Measurements from ENCODE around the gene MRM3.
"Not testable (repeated sequence)": the region's sequence is repeated elsewhere in the genome, so short reads cannot be mapped to it uniquely, and the experiment has no call there.

MRM3 gene

DNA sequence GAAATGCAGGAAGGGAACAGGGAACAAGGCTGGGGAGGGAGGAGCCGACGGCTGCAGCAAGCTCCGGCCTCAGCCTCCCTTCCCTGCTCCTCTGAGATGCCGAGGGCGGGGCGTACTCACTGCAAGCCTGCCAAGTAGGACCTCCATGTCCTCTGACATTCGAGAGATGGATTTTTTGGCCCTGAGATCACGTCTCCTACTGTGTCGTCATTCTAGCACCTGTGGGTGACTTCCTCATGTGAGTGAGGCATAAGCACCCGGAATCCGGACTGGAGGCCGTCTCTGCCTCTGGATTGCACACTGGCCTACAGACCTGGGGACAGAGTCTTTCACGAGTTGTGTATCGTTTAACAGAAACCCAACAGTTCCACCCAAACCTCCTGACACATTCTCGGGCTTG lies 14.5 kb downstream of the MRM3 start:
- DNase-seq (ENCODE audit: low read depth): no peak

DNA sequence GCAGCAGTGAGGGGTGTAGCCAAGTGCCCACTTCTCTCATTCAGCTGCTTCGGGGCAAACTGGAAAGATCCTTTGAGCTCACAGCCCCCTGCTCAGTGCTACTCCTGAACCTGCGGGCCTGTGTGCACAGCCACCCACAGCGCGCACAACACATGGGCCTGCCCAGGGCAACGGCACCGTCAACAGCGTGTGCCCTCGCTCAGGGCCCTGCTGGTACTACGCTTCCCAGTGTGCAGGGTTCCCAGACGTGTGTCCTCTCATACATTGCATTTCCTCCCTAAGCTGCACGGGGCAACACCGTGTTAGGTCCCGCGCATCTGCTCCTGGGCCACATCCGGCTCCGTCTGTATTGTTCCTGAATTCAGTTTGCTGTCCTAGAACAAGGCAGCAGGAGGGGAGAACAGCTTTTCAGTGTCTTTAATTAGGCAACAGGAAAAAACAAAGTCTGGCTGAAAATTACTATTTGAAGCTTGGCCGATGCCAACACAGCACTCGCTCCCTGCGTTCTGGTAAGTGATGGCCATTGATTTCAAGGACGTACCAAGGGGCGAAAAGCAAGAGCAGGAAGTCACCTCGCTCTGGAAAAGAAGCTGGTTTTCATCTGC lies 15.2 kb downstream of the MRM3 start:
- DNase-seq (ENCODE audit: low read depth): no peak

DNA sequence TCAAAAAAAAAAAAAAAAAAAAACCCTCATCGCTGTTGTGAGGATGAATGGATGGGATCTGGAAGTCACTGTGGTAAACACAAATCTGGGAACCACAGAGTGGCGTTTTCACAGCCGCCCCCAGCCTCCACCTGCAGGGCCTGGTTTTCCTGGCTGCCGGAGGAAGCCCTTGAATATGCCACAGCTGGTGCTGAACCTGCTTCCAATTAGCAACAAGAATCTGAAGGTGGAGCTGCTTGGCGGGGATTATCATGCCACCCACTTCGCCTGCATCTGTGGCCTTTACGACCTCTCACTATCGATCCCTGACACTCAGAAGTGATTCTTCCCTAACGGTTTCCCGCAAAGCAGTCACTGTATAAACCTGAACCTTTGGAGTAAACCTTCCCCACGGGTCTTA lies 16.1 kb downstream of the MRM3 start:
- DNase-seq (ENCODE audit: low read depth): no peak

DNA sequence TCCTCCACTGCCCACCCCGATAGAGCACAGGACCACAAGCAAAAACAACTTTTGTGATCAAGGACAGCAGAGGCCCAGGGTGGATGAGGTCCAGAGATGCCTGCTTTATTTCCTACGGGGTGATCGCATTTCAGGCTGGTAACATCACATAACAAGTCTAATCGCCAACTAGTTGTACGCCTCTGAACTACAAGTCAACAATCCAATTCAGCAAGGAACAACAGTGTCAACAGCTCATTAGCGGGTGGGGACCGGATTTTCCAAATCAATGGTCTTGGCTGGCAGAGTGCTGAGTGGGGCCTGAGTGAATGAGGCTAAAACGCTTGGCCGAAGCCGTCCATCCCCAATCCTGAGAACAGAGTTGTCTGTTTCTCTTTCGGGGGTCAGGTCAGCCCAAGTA lies 17.1 kb downstream of the MRM3 start:
- DNase-seq (ENCODE audit: low read depth): no peak

DNA sequence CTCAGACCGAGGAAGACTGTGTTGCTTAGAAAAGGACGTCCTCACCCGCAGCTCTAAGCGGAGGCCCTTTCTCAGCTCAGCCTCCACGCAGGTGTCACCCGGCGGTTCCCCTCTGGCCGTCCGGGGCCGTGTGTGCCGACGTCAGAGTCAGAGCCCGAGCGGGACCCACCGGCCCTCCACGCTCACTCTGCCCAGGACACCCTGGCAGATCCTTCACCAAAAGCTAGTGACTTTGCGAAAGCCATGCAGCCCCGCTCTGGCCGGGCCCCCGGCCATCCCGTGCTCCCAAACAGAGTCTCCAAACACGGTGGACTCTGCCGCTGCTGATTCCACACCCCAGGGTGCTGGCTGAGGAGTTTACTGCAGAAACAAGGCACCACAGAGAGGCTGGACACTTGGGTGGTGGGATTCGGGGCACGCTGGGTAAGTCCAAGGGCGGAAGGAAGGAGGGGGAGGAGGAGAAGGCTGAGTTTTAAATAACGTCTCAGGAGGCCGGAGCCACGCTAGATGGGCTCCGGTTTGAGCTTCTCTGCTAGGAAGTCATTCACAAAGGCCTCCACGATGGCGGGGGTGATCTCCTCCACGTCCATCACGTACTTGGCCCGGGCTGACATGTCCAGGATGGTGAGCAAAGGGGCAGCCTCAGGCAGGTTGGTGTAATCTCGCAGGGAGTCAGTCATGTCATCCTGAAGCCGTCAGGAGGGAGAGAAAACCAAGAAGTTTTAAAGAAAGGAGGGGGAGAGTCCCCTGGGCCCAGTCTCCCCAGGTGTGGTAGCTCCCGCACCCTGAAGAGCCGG lies 18.5 kb downstream of the MRM3 start:
- no peak for DNase-seq (ENCODE audit: low read depth)

DNA sequence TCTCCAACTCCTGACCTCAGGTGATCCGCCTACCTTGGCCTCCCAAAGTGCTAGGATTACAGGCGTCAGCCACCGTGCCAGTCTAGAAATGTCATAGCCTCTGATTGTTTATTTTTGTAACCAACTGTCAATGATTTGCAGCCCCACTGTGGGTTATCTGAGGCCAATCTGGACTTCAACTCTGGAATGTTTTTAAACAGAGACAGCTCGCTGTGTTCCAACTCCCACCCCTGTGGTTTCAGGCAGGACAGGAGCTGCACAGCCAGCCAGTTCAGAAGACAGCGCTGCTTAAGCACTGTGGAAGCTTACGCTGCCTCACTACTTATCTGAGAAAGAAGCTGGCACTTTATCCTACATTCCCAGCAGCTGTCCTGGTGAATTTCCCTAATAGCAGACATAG lies 19.5 kb downstream of the MRM3 start:
- no peak for DNase-seq (ENCODE audit: low read depth)

DNA sequence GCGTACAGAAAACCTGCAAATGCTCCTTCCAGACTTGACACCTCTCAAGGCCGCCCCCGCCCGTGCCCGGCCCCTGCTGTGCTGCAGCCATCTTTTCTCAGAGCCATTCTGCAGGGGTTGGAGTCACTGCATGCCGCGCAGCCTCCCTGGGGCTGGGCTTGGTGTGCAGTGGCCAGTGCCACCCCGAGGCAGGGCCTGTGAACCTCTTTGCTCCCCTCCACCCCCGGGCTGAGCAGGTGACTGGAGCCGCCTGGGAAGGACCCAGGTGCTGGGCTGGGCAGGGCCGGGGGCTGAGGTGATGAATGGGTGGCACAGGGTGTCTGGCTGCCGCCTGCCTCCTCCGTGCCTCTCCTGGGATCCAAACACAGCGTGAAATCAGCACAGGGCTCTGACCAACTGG lies 20.3 kb downstream of the MRM3 start:
- no peak for DNase-seq (ENCODE audit: low read depth)

DNA sequence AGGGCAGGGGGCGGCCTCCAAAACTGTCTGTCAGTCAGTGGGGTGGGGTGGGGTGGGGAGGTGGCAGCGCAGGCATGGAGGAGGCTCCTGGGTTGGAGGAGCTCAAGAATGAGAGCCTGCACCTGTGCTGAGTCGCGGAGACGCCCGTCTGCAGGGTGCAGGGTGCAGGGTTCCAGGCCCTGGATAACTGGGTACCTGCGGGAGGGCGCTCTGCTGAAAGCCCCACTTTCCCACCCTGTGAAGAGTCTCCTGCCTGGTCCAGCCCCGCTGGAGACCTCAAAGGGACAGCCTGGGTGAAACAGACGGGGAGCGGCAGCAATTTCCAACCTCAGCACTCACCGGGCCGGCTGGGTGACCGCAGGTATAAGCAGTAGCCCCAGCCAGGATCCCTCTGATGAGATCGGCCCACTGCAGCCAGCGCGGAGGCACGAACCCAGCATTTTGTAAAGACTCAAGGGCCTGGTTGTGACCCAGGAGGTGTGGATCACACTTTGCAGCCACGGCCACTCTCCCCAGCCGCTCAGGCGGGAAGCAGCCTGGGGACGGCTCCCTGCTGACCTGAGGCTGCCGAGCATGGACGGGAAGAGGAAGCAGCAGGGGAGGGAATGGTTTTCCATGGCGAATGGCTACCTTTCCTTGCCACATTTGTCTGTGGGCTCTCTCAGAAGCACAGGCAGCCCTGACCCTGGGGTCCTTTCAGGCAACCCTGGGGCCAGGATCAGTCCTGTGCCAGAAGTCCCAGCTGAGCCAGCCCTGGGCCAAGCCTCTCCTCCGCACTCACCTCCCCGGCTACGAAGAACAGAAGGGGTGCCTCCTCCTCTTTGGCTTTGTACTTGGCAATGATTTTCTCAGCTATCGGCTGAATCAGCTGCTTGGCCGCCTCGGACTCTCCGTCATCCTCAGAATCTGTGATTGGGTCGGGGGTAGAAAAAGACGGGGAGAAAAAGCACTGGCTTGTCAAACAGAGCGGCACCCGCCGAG lies 21.0 kb downstream of the MRM3 start:
- no peak for DNase-seq (ENCODE audit: low read depth)

DNA sequence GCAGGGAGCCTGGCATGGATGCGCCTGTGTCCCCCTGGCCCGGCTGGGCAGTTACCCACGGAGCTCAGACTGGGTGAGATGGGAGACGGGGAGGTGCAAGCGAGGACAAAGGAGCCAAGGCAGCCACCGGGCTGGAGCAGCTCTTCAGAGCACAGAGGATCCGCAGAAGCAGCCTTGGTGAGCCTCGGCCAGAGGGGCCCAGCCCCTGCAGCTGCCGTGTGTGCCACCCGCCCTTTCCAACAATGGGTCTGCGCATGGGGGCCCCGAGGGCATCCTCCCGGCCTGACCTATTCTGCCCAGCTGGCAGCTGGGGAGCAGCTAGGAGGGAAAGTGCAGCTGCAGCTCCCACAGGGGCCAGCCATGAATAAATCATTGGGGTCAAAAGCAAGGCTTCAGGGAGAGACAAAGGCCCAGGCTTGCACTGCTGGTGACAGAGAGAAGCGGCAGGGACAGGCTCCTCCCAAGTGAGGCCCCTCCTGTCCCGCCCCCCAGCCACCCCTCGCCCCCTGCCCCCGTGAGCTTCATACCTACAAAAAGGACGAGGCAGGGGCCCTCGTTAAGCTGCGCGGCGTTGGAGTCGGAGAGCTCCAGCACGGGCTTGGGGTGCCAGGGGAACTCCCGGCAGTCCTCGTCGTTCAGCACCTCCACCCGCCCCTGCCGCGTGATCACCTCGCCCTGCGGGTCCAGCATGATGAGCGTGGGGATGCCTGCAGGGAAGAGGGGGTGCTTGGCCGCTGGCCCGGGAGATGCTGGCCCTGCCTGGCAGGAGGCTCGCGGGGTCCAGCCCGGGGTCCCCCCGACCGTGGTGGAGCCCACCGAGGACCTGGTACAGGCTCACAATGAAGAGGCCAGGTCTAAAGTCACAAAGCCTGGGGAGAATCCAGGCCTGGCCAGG lies 22.6 kb downstream of the MRM3 start:
- DNase-seq (ENCODE audit: low read depth): no peak

DNA sequence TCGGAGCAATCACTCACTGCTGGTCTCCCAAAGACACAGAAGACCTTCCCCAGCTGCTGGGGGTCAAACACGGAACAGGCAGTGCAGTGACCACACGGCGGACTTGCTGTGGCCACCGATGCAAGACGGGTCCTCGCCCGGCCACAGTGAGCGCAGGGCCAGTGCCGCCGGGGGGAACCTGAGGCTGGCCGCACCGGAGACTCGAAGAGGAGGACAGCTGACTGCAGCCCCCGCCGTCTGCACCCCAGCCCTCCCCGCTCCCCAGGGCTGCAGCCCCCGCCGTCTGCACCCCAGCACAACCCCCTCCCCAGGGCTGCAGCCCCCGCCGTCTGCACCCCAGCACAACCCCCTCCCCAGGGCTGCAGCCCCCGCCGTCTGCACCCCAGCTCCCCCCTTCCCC lies 23.7 kb downstream of the MRM3 start:
- not testable (repeated sequence) for DNase-seq (ENCODE audit: low read depth)

DNA sequence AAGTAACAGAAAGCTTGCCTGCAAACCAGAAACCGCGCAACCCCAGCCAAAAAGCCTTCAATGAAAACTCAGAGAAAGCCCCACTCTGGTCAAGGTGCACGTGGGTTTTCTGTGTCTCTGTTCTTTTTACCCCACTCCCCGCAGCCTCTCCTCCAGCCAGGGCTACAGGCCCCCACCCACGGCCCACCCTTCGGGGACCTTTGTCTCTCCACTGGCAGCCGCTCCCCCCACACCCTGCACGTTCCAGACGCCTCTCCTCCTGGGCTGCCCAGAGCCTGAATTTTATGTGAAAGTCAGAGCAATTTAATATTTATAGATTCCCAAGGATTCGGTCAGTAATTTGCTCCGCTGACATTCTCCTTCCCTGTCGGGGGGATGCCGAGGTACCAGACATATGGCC lies 24.2 kb downstream of the MRM3 start:
- no peak for DNase-seq (ENCODE audit: low read depth)

DNA sequence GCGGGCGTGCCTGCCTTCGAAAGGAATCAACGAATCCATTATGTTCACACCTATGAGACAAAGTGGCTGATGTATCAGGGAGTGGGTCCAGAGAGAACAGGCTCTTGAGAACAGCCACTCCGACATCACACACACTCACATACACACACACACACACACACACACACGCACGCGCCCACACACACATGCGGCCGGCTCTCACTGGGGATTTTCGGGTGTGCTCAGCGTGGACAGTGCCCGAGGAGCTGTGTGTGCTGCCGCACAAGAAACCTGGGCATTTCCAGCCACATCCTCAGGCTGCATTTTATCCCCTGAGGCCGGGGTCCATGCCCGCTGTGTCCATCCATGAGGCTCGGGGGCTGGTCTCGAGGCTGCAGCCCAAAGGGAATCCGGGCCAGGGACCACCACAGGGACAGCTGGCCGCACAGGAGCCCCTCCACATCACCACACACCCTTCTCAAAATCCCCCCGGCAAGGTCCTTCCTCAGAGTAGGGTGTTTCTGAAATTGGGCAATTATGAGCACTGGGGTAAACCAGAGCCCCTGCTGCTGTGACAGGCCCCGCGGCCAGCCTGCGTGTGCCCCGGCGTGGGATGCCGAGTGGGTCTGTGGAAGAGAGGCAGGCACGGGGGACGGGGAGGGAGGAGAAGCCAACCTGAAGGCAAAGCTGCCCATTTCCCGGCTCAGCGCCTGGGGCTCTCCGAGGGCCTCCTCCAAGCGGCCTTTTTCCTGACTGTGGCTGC lies 24.8 kb downstream of the MRM3 start:
- no peak for DNase-seq (ENCODE audit: low read depth)

DNA sequence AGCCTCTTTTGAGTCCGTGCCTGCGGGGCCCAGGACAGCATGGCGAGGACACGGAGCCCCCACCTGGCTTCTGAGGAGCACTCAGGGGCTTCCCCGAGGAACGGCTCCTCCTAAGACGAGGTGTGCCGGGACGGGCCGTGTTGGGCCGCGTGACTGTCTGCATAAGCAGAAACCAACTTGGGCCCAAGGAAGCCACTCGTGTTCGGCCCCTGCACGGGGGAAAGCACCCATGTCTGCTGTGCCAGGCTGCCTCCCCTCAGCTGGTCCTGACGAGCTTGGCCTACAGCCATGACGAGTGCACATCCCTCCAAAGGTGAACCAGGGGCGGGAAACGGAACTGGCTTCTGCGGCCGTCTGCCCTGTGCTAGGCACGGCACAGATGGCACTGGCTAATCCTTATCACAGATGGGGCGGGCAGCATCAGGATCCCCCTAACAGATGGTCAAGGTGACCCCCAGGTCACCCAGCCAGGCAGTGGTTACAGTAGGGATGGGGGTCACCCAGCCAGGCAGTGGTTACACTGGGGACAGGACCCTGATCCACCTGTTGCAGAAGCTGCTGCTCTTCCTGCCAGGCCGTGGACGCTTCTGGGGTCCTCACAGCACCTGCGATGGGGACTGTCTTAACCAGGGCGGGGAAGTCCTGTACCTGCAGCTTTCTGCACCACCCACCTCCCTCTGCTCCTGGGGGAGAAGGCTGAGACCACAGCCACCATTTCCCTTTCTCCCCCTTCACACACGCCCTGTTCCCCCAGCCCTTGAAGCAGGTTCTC lies 25.6 kb downstream of the MRM3 start:
- DNase-seq (ENCODE audit: low read depth): no peak

DNA sequence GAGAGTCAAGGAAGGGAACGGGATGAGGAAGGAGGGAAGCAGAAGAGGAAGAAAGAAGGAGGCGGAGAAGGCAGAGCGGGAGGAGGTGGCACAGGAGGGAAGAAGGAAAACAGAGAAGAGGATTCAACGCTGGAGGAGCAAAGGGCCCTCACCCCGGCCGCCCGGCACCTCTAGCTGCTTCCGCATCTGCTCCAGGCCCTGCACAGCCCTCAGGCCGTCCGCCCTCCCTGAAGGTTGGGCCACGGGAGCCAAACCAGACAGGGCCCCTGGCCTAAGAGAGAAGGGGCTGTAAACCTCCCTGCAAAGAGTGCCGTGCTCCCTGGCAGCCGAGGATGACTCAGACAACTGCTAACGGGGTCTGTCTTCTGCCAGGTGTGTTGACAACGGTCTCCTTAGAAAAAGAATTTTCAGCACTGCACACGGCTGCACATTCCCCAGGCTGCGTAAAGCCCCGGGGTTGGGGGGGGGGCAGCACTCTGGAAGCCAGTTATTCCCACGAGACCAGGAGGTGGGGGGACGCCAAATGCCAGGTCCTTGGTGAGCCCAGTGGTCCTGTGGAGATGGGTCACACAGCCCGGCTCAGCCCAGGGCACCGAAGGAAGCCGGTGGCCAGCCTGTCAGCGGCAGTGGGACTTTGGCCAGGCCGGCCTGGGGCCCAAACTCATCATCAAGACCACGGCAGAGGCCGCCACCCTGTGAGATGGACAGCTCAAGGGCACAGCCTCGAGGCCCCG lies 29.1 kb downstream of the MRM3 start:
- DNase-seq (ENCODE audit: low read depth): no peak

DNA sequence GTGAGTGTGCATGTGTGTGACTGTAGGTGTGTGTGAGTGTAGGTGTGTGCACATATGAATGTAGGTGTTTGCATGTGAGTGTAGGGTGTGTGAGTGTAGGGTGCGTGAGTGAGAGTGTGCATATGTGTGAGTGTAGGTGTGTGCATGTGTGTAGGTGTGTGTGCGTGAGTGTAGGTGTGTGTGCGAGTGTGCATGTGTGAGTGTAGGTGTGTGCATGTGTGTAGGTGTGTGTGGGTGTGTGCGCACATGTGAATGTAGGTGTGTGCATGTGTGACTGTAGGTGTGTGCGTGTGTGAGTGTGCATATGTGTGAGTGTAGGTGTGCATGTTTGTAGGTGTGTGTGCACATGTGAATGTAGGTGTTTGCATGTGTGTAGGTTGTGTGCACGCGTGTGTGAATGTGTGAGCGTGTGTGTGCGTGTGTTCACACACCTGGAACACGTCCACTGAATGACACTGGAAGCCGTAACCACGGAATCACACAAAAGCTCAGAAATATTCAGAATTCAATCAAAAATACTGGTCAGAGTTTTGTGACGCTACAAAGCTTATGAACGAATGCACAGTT lies 30.6 kb downstream of the MRM3 start:
- DNase-seq (ENCODE audit: low read depth): no peak

DNA sequence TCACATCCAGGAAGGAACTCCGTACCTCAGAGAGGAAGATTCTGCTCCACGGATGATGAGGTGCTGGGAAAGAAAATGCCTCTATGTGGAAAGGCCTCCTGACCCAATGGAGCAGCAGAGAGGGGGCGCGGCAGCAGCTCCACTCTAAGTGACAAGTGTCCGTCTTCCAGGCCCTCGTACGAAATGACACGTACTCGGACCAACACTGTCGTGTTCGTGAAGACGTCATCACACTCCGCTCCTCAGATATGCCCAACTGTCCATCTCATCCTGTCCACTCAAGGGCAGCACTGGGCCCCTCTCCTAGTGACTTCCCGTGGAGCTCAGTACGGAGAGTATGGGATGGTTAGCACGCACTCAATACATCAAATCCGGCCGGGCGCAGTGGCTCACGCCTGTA lies 32.2 kb downstream of the MRM3 start:
- DNase-seq (ENCODE audit: low read depth): no peak

DNA sequence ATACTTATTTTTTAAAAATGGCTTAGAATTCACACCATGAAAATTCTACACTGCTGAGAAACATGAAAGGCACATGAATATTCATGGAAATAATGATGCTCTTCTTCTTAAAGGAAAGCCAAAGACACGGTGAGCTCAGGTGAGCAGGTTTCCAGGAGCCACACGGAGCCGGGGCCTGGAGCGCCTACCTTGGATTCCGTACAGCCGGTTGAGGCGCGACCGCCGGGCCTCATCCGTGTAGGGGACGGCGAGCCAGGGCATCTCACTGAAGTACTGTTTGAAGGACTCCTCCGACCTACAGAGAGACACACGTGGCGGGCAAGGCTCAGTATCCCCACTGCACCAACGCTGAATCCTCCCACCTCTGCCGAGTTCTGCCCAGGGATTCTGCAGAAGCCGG lies 37.1 kb downstream of the MRM3 start:
- no peak for DNase-seq (ENCODE audit: low read depth)

DNA sequence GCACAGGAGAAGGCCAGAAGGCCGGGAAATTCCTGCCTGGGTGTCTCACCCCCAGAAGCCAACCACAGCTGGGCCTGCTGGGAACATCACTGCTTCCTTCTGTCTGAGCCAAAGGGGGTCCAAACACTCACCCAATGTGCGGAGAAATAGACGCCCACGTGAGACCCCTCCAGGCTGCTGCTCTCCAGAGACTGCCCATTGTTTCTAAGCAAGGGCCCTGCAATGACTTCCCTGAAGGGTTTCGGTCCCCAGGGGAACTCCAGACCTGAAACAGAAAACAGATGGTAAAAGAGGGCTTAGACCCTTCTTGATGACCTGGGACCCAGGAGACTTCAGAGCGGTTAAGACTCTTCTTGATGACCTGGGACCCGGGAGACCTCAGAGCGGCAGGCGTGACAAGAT lies 41.3 kb downstream of the MRM3 start:
- no peak for DNase-seq (ENCODE audit: low read depth)

DNA sequence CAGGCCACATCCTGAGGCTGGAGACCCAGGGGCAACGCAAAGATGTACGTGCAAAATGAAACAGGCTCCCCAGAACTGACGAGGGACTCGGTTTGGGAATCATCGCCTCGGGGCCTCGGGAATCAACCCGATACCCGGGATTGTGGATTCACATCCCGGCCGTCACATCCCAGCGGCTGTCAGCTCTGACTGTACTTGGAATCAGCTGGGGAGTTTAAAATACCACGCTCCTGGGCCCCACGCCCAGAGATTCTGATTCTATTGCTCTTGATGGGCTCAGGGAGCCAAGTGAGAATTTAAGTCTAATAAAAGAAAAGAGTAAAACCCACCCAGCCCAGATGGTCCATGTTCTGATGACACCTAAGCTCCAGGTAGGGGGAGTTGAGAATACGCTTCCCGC lies 42.2 kb downstream of the MRM3 start:
- no peak for DNase-seq (ENCODE audit: low read depth)

Measured in T-helper 22 cell (primary cell).